Activated CD4-positive, alpha-beta T cell treated with anti-CD3 and anti-CD28 coated beads, Interleukin-2, amount 10 ng/mL, durations not matched to agents 7 days and 5 days (primary cell): Measurements from ENCODE around the gene SERPINA7. TPM values are rescaled to one million over a fixed set of nuclear protein-coding genes. Genes with fewer than 3 reads are reported as not detected.
"Not testable (repeated sequence)": the region's sequence is repeated elsewhere in the genome, so short reads cannot be mapped to it uniquely, and the experiment has no call there.

Source experiments
- CTCF ChIA-PET: fragments of 350-600 bp; sonication (Branson Sonifier 250); formaldehyde crosslinking; loops from one replicate; lab custom pipeline; 2021; ENCODE audit warnings: antibody characterized with exemption; lab: Charles Lee
- POLR2A ChIA-PET: fragments of 350-600 bp; sonication (Branson Sonifier 250); formaldehyde crosslinking; loops from one replicate; lab custom pipeline; 2021; ENCODE audit warnings: antibody characterized with exemption; lab: Charles Lee
- DNase-seq: peaks from one replicate; pipeline ENCODE4 v3.0.0-alpha.2; 2020
- H3K27ac Mint-ChIP-seq: one replicate; pipeline ENCODE4 v1.8.0; 2021; ENCODE audit warnings: mild to moderate bottlenecking, moderate library complexity, mixed read lengths
- H3K27me3 Mint-ChIP-seq: one replicate; pipeline ENCODE4 v1.8.0; 2021; ENCODE audit warnings: mixed read lengths
- H3K36me3 Mint-ChIP-seq: one replicate; pipeline ENCODE4 v1.8.0; 2021; ENCODE audit warnings: low read depth, mixed read lengths
- H3K4me1 Mint-ChIP-seq: one replicate; pipeline ENCODE4 v1.8.0; 2021; ENCODE audit warnings: mixed read lengths
- H3K4me3 Mint-ChIP-seq: one replicate; pipeline ENCODE4 v1.8.0; 2021; ENCODE audit warnings: mild to moderate bottlenecking, moderate library complexity, mixed read lengths
- H3K9me3 Mint-ChIP-seq: one replicate; pipeline ENCODE4 v1.8.0; 2021; ENCODE audit warnings: mixed read lengths
- total RNA-seq, 2 experiments: library from RNA; stranded (reverse); gene quantifications; one replicate each; pipeline ENCODE4 v1.2.3, GENCODE V29; 2021

The SERPINA7 gene
- total RNA-seq, 2 experiments from 2014 or later, result not detected

- no peaks in the 10 kb centered on the region for H3K4me1 Mint-ChIP-seq
- POLR2A ChIA-PET, result no interaction called here
- no peak overlapping the region for H3K27ac Mint-ChIP-seq
- no peaks in the 10 kb centered on the region for H3K27me3 Mint-ChIP-seq
- H3K9me3 Mint-ChIP-seq, result no peaks in the 10 kb centered on the region
- no peak overlapping the region for H3K4me3 Mint-ChIP-seq
- DNase-seq, result no peak
- no peaks in the 10 kb centered on the region for H3K36me3 Mint-ChIP-seq
- CTCF ChIA-PET, result no interaction called here
These were observed 30.7 kb downstream of the SERPINA7 start for GRCh38 chrX:106007815-106008214.

GRCh38 chrX:106005684-106006083, 32.8 kb downstream of the SERPINA7 start:
- H3K27me3 Mint-ChIP-seq, result no peaks in the 10 kb centered on the region
- H3K27ac Mint-ChIP-seq, result no peak overlapping the region
- no peak for DNase-seq
- no peaks in the 10 kb centered on the region for H3K4me1 Mint-ChIP-seq
- ChIA-PET CTCF (no interaction called here), POLR2A (no interaction called here)
- H3K9me3 Mint-ChIP-seq, result no peaks in the 10 kb centered on the region
- H3K4me3 Mint-ChIP-seq, result no peak overlapping the region
- no peaks in the 10 kb centered on the region for H3K36me3 Mint-ChIP-seq

GRCh38 chrX:106000609-106001008, 37.9 kb downstream of the SERPINA7 start:
- H3K27me3 Mint-ChIP-seq, POLR2A ChIA-PET, CTCF ChIA-PET, DNase-seq, H3K9me3 Mint-ChIP-seq, H3K36me3 Mint-ChIP-seq, H3K4me3 Mint-ChIP-seq, H3K27ac Mint-ChIP-seq, H3K4me1 Mint-ChIP-seq: not testable (repeated sequence)

GRCh38 chrX:106000203-106000602, 38.3 kb downstream of the SERPINA7 start:
- H3K9me3 Mint-ChIP-seq, result no peaks in the 10 kb centered on the region
- no peaks in the 10 kb centered on the region for H3K4me1 Mint-ChIP-seq
- CTCF ChIA-PET, result interaction anchor here (0.7 kb wide), 1 partner anchor 825 kb away, joined by 3 read pairs; no protein-coding TSS in a partner anchor
- no peak for DNase-seq
- POLR2A ChIA-PET, result no interaction called here
- no peak overlapping the region for H3K27ac Mint-ChIP-seq
- no peaks in the 10 kb centered on the region for H3K36me3 Mint-ChIP-seq
- no peak overlapping the region for H3K4me3 Mint-ChIP-seq
- no peaks in the 10 kb centered on the region for H3K27me3 Mint-ChIP-seq

GRCh38 chrX:105999294-105999693, 39.2 kb downstream of the SERPINA7 start:
- POLR2A ChIA-PET, result no interaction called here
- Mint-ChIP-seq H3K9me3 (no peaks in the 10 kb centered on the region), H3K27me3 (no peaks in the 10 kb centered on the region), H3K4me1 (no peaks in the 10 kb centered on the region), H3K4me3 (no peak overlapping the region), H3K27ac (no peak overlapping the region), H3K36me3 (no peaks in the 10 kb centered on the region)
- DNase-seq, result no peak
- CTCF ChIA-PET, result interaction anchor here (0.7 kb wide), 1 partner anchor 825 kb away, joined by 3 read pairs; no protein-coding TSS in a partner anchor

GRCh38 chrX:105988487-105988886, 50.0 kb downstream of the SERPINA7 start:
- H3K27me3 Mint-ChIP-seq, H3K36me3 Mint-ChIP-seq, DNase-seq, H3K9me3 Mint-ChIP-seq, POLR2A ChIA-PET, H3K4me3 Mint-ChIP-seq, H3K27ac Mint-ChIP-seq, CTCF ChIA-PET, H3K4me1 Mint-ChIP-seq: not testable (repeated sequence)

Other genes starting within 250 kb of the SERPINA7 start
- not detected for gene NRK, start 216.2 kb downstream of the SERPINA7 start, total RNA-seq
- not detected for gene PWWP3B, start 129.6 kb upstream of the SERPINA7 start, total RNA-seq